Stomach (tissue), 4 donors: ENCODE measurements around the gene STIM2.

Experiments
- CTCF ChIP-seq, 7 experiments: fragments of 450-650 bp in 4 of 7; fragments of 200-600 bp in 3 of 7; sonication (generic) in 3 of 7; IDR thresholded peaks; one replicate each; pipeline ENCODE4 v1.5.1; 2016 to 2019; ENCODE audit warnings: antibody characterized with exemption in 7 of 7, control low read depth in 2 of 7, mild to moderate bottlenecking in 1 of 7
- POLR2A ChIP-seq, 4 donors: fragments of 450-650 bp; IDR thresholded peaks; one replicate each; pipeline ENCODE4 v1.6.1; 2016; ENCODE audit warnings: antibody characterized with exemption in 4 of 4, control low read depth in 2 of 4, mild to moderate bottlenecking in 1 of 4, moderate library complexity in 1 of 4

- peak in 1 of 7 experiments; percentile 14 for TF ChIP-seq CTCF (IDR thresholded peaks at IDR 0.05)
- no peak for TF ChIP-seq POLR2A (IDR thresholded peaks at IDR 0.05)
These were observed 3.2 kb upstream of the STIM2 start for GRCh38 chr4:26857278-26858034.
